Coronary artery (tissue), 2 donors: ENCODE data around the gene GFY.

Experiments used
- DNase-seq: peaks from one replicate; pipeline ENCODE4 v3.0.0-alpha.2; 2017; ENCODE audit warnings: low spot score
- H3K27ac ChIP-seq, 2 donors: fragments of 200-600 bp; sonication (generic); one replicate each; pipeline ENCODE4 v1.5.1; 2016 to 2019
- H3K4me3 ChIP-seq: fragments of 200-600 bp; sonication (generic); 2 replicates; pipeline ENCODE4 v1.5.1; 2016; ENCODE audit warnings: mild to moderate bottlenecking, moderate library complexity
- CTCF ChIP-seq: fragments of 200-600 bp; sonication (generic); IDR thresholded peaks from one replicate; pipeline ENCODE4 v1.5.1; 2019; ENCODE audit warnings: antibody characterized with exemption

Gene GFY

GRCh38 chr19:49408816-49409440 lies 16.3 kb upstream of the GFY start:
- no peak for TF ChIP-seq CTCF
- DNase-seq = no peak
- Histone ChIP-seq H3K4me3 (no peak overlapping the region), H3K27ac (no peak overlapping the region)

- Histone ChIP-seq H3K27ac (no peak overlapping the region), H3K4me3 (no peak overlapping the region)
- DNase-seq = no peak
- no peak for TF ChIP-seq CTCF
These were observed 15.7 kb upstream of the GFY start for GRCh38 chr19:49409441-49410029.

- no peak for DNase-seq
- TF ChIP-seq CTCF = no peak
- Histone ChIP-seq H3K4me3 (no peak overlapping the region), H3K27ac (no peak overlapping the region)
These were observed 13.4 kb upstream of the GFY start for GRCh38 chr19:49411681-49412326.

- Histone ChIP-seq H3K4me3 (no peak overlapping the region), H3K27ac (no peak overlapping the region)
- no peak for TF ChIP-seq CTCF
- no peak for DNase-seq
These were observed 11.8 kb upstream of the GFY start for GRCh38 chr19:49413348-49413747.

- TF ChIP-seq CTCF = no peak
- no peak overlapping the region for H3K4me3 ChIP-seq
- H3K27ac ChIP-seq = no peak overlapping the region
- DNase-seq = no peak
These were observed 10.9 kb upstream of the GFY start for GRCh38 chr19:49414256-49414655.

GRCh38 chr19:49415102-49415809 lies 9.9 kb upstream of the GFY start:
- DNase-seq = no peak
- Histone ChIP-seq H3K27ac (no peak overlapping the region), H3K4me3 (no peak overlapping the region)
- no peak for TF ChIP-seq CTCF
